Adipocyte (in vitro differentiated cells): ENCODE data around the gene ISYNA1.

Source experiments
- DNase-seq: peaks from one replicate; pipeline ENCODE4 v3.0.0-alpha.2; 2015; ENCODE audit warnings: low read depth
- H3K27me3 ChIP-seq: replicated peaks from 2 replicates; pipeline ENCODE4 v1.7.0; 2013; ENCODE audit warnings: mild to moderate bottlenecking, low read length, moderate library complexity; ENCODE audit not compliant: control insufficient read depth, insufficient read depth
- H3K36me3 ChIP-seq: 2 replicates; pipeline ENCODE4 v1.7.0; 2013; ENCODE audit warnings: low read length, mild to moderate bottlenecking, moderate library complexity; ENCODE audit not compliant: control insufficient read depth, insufficient read depth, severe bottlenecking
- H3K4me1 ChIP-seq: 2 replicates; pipeline ENCODE4 v1.7.0; 2013; ENCODE audit warnings: mild to moderate bottlenecking, low read length, moderate library complexity; ENCODE audit not compliant: control insufficient read depth, insufficient read depth
- H3K4me3 ChIP-seq: 2 replicates; pipeline ENCODE4 v1.7.0; 2013; ENCODE audit warnings: mild to moderate bottlenecking, low read length, moderate library complexity
- H3K9ac ChIP-seq: 2 replicates; pipeline ENCODE4 v1.7.0; 2013; ENCODE audit warnings: mild to moderate bottlenecking, low read length, moderate library complexity
- H3K9me3 ChIP-seq: 2 replicates; pipeline ENCODE4 v1.7.0; 2013; ENCODE audit warnings: mild to moderate bottlenecking, low read length, moderate library complexity; ENCODE audit not compliant: control insufficient read depth

ISYNA1 gene

GRCh38 chr19:18450931-18451836, 13.3 kb upstream of the ISYNA1 start:
- H3K27me3 ChIP-seq, result no peaks in the 10 kb centered on the region
- no peaks in the 10 kb centered on the region for H3K9me3 ChIP-seq
- peaks cover 55% of the 10 kb centered on the region for H3K36me3 ChIP-seq
- peak overlapping the region; percentile 34 for H3K9ac ChIP-seq
- H3K4me3 ChIP-seq, result no peak overlapping the region
- peaks cover 31% of the 10 kb centered on the region for H3K4me1 ChIP-seq
- DNase-seq, result peak; percentile 89

GRCh38 chr19:18450021-18450930, 12.3 kb upstream of the ISYNA1 start:
- no peak for DNase-seq

GRCh38 chr19:18449552-18449951, 11.6 kb upstream of the ISYNA1 start:
- no peak for DNase-seq
- Histone ChIP-seq H3K4me3 (no peak overlapping the region), H3K9me3 (no peaks in the 10 kb centered on the region), H3K4me1 (peaks cover 28% of the 10 kb centered on the region), H3K36me3 (peaks cover 65% of the 10 kb centered on the region), H3K27me3 (no peaks in the 10 kb centered on the region), H3K9ac (no peak overlapping the region)

More at GRCh38 chr19:18450021-18450930, 12.3 kb upstream of the ISYNA1 start:
- Histone ChIP-seq H3K9me3 (no peaks in the 10 kb centered on the region), H3K27me3 (no peaks in the 10 kb centered on the region), H3K4me1 (peaks cover 28% of the 10 kb centered on the region), H3K36me3 (peaks cover 59% of the 10 kb centered on the region), H3K4me3 (no peak overlapping the region), H3K9ac (no peak overlapping the region)

- Histone ChIP-seq H3K4me3 (no peak overlapping the region), H3K9me3 (no peaks in the 10 kb centered on the region), H3K27me3 (no peaks in the 10 kb centered on the region), H3K4me1 (peaks cover 10% of the 10 kb centered on the region), H3K9ac (no peak overlapping the region), H3K36me3 (peaks cover 78% of the 10 kb centered on the region)
- no peak for DNase-seq
Observed at GRCh38 chr19:18446811-18447359, 9.0 kb upstream of the ISYNA1 start.

- Histone ChIP-seq H3K36me3 (peaks cover 72% of the 10 kb centered on the region), H3K4me3 (no peak overlapping the region), H3K9me3 (no peaks in the 10 kb centered on the region), H3K27me3 (no peaks in the 10 kb centered on the region), H3K4me1 (peaks cover 4% of the 10 kb centered on the region), H3K9ac (no peak overlapping the region)
- DNase-seq, result no peak
Observed at GRCh38 chr19:18446145-18446810, 8.3 kb upstream of the ISYNA1 start.

- no peak for DNase-seq
- no peak overlapping the region for H3K9ac ChIP-seq
- H3K9me3 ChIP-seq, result no peaks in the 10 kb centered on the region
- peaks cover 66% of the 10 kb centered on the region for H3K36me3 ChIP-seq
- no peak overlapping the region for H3K4me3 ChIP-seq
- no peaks in the 10 kb centered on the region for H3K4me1 ChIP-seq
- no peaks in the 10 kb centered on the region for H3K27me3 ChIP-seq
Observed at GRCh38 chr19:18445262-18445948, 7.5 kb upstream of the ISYNA1 start.

GRCh38 chr19:18444513-18444912, 6.6 kb upstream of the ISYNA1 start:
- Histone ChIP-seq H3K9me3 (no peaks in the 10 kb centered on the region), H3K9ac (no peak overlapping the region), H3K4me1 (peaks cover 4% of the 10 kb centered on the region), H3K36me3 (peaks cover 57% of the 10 kb centered on the region), H3K4me3 (no peak overlapping the region), H3K27me3 (no peaks in the 10 kb centered on the region)
- DNase-seq, result no peak

- Histone ChIP-seq H3K4me3 (no peak overlapping the region), H3K27me3 (no peaks in the 10 kb centered on the region), H3K9ac (no peak overlapping the region), H3K36me3 (peaks cover 51% of the 10 kb centered on the region), H3K9me3 (no peaks in the 10 kb centered on the region), H3K4me1 (peaks cover 9% of the 10 kb centered on the region)
- DNase-seq, result no peak
Observed at GRCh38 chr19:18443831-18444230, 5.9 kb upstream of the ISYNA1 start.

GRCh38 chr19:18443406-18443805, 5.5 kb upstream of the ISYNA1 start:
- H3K27me3 ChIP-seq, result no peaks in the 10 kb centered on the region
- no peak overlapping the region for H3K4me3 ChIP-seq
- no peaks in the 10 kb centered on the region for H3K9me3 ChIP-seq
- H3K36me3 ChIP-seq, result peaks cover 46% of the 10 kb centered on the region
- peaks cover 13% of the 10 kb centered on the region for H3K4me1 ChIP-seq
- DNase-seq, result no peak
- H3K9ac ChIP-seq, result no peak overlapping the region

GRCh38 chr19:18442941-18443340, 5.0 kb upstream of the ISYNA1 start:
- Histone ChIP-seq H3K4me3 (no peak overlapping the region), H3K36me3 (peaks cover 42% of the 10 kb centered on the region), H3K27me3 (no peaks in the 10 kb centered on the region), H3K9me3 (no peaks in the 10 kb centered on the region), H3K4me1 (peaks cover 16% of the 10 kb centered on the region), H3K9ac (no peak overlapping the region)
- no peak for DNase-seq
